WTC11 (cell line): ENCODE data around the gene SPAST. TPM values are rescaled to one million over a fixed set of nuclear protein-coding genes. Genes with fewer than 3 reads are reported as not detected.
"Not testable (repeated sequence)": the region's sequence is repeated elsewhere in the genome, so short reads cannot be mapped to it uniquely, and the experiment has no call there.

Experiments used
- ATAC-seq: fragments of 200-7000 bp; cut with Tn5 transposase; 2 replicates; pipeline ENCODE4 v1.10.0; 2021; ENCODE audit warnings: mild to moderate bottlenecking, moderate library complexity
- CTCF ChIA-PET: fragments of 300-600 bp; sonication (Branson Sonifier 250); formaldehyde crosslinking; loops from one replicate; lab custom pipeline; 2021; ENCODE audit warnings: antibody characterized with exemption; lab: Charles Lee
- POLR2A ChIA-PET: fragments of 350-600 bp; sonication (Branson Sonifier 250); formaldehyde crosslinking; loops from one replicate; lab custom pipeline; 2021; ENCODE audit warnings: antibody characterized with exemption; lab: Charles Lee
- DNase-seq: peaks from one replicate; pipeline ENCODE4 v3.0.0; 2021; ENCODE audit warnings: low spot score
- H3K27ac Mint-ChIP-seq: 2 replicates; pipeline ENCODE4 v1.8.0; 2021; ENCODE audit warnings: mixed read lengths
- H3K27me3 Mint-ChIP-seq: 2 replicates; pipeline ENCODE4 v1.8.0; 2021; ENCODE audit warnings: low read depth, mild to moderate bottlenecking, moderate library complexity, mixed read lengths
- H3K36me3 Mint-ChIP-seq: 2 replicates; pipeline ENCODE4 v1.8.0; 2021; ENCODE audit warnings: mixed read lengths
- H3K4me1 Mint-ChIP-seq: 2 replicates; pipeline ENCODE4 v1.8.0; 2022; ENCODE audit warnings: mixed read lengths
- H3K4me3 Mint-ChIP-seq: 2 replicates; pipeline ENCODE4 v1.8.0; 2021; ENCODE audit warnings: mild to moderate bottlenecking, moderate library complexity, mixed read lengths
- H3K9me3 Mint-ChIP-seq: 2 replicates; pipeline ENCODE4 v1.8.0; 2021; ENCODE audit warnings: mixed read lengths
- CREM ChIP-seq: sonication (generic); formaldehyde crosslinking; IDR thresholded peaks from 2 replicates; pipeline ENCODE4 v1.8.1; 2022; ENCODE audit warnings: mild to moderate bottlenecking, missing genetic modification reagents, moderate library complexity
- HMGA2 ChIP-seq: fragments of 250-450 bp; sonication (Bioruptor Pico); IDR thresholded peaks from 2 replicates; pipeline ENCODE4 v1.4.0; 2021; ENCODE audit warnings: mild to moderate bottlenecking, moderate library complexity
- total RNA-seq: library from RNA; stranded (reverse); gene quantifications from 3 replicates; pipeline ENCODE4 v1.2.3, GENCODE V29; 2021
- TF ChIP-seq, protein P1 (sequence below): sonication (generic); formaldehyde crosslinking; IDR thresholded peaks from 2 replicates; pipeline ENCODE4 v1.8.1; 2023; ENCODE audit warnings: mild to moderate bottlenecking, missing genetic modification reagents
- TF ChIP-seq, protein P2 (sequence below): sonication (generic); formaldehyde crosslinking; IDR thresholded peaks from 2 replicates; pipeline ENCODE4 v1.8.1; 2022; ENCODE audit warnings: low read depth, mild to moderate bottlenecking, moderate library complexity, missing genetic modification reagents, borderline replicate concordance
- TF ChIP-seq, protein P3 (sequence below): fragments of 250-450 bp; sonication (Bioruptor Pico); IDR thresholded peaks from 2 replicates; pipeline ENCODE4 v1.9.0; 2021; ENCODE audit warnings: mild to moderate bottlenecking

The SPAST gene
- total RNA-seq, 1 experiment from 2014 or later = 28.4 TPM

DNA sequence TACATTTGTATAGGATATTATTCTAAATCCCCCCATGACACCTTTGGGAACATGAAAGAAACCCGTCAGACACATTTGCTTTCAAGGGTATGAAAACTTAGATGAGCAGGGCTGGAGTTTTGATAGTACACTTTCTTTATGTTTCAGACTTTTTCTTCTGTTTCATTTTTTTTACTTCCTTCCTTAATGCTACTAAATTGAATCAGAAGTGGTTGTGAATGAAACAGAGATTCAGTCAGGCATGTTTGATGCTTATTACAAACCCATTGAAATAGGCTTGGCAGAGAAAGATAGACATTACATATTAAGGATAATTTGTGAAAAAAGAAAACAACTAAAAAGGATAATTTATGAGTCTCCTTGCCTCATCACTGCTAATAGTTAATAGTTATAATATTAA lies 129.1 kb downstream of the SPAST start (continued):
- TF ChIP-seq, protein P1, sequence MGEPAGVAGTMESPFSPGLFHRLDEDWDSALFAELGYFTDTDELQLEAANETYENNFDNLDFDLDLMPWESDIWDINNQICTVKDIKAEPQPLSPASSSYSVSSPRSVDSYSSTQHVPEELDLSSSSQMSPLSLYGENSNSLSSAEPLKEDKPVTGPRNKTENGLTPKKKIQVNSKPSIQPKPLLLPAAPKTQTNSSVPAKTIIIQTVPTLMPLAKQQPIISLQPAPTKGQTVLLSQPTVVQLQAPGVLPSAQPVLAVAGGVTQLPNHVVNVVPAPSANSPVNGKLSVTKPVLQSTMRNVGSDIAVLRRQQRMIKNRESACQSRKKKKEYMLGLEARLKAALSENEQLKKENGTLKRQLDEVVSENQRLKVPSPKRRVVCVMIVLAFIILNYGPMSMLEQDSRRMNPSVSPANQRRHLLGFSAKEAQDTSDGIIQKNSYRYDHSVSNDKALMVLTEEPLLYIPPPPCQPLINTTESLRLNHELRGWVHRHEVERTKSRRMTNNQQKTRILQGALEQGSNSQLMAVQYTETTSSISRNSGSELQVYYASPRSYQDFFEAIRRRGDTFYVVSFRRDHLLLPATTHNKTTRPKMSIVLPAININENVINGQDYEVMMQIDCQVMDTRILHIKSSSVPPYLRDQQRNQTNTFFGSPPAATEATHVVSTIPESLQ (CRISPR knock-in tag) = no peak
- no peak for TF ChIP-seq HMGA2 (CRISPR knock-in tag)
- TF ChIP-seq, protein P2, sequence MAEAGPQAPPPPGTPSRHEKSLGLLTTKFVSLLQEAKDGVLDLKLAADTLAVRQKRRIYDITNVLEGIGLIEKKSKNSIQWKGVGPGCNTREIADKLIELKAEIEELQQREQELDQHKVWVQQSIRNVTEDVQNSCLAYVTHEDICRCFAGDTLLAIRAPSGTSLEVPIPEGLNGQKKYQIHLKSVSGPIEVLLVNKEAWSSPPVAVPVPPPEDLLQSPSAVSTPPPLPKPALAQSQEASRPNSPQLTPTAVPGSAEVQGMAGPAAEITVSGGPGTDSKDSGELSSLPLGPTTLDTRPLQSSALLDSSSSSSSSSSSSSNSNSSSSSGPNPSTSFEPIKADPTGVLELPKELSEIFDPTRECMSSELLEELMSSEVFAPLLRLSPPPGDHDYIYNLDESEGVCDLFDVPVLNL (CRISPR knock-in tag) = no peak

DNA sequence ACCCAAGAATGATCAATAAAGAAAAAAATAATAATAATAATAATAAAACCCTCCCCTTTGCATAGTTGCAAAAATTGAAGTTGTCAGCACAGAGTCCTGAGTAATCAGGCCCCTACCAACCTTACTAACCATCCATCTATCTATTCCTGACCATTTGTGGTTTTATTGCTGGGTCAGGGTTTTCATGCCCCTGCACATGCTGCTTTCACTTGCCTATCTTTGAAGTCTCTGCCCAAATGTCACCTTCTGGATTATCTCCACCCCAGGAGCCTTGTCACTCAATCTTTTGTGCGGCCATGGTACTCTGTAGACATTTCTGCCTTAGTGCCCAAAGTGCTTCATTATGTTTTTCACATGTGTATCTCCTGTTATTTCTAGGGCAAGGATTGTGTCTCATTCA lies 137.5 kb downstream of the SPAST start:
- TF ChIP-seq CREM = no peak
- TF ChIP-seq, protein P3, sequence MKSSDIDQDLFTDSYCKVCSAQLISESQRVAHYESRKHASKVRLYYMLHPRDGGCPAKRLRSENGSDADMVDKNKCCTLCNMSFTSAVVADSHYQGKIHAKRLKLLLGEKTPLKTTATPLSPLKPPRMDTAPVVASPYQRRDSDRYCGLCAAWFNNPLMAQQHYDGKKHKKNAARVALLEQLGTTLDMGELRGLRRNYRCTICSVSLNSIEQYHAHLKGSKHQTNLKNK (CRISPR knock-in tag) = no peak
- ATAC-seq (no peak), DNase-seq (no peak)
- no peaks in the 10 kb centered on the region for H3K4me1 Mint-ChIP-seq
- H3K27me3 Mint-ChIP-seq = no peaks in the 10 kb centered on the region
- no peak overlapping the region for H3K27ac Mint-ChIP-seq
- H3K36me3 Mint-ChIP-seq = peaks cover 31% of the 10 kb centered on the region
- no peaks in the 10 kb centered on the region for H3K9me3 Mint-ChIP-seq
- CTCF ChIA-PET = no interaction called here
- POLR2A ChIA-PET = no interaction called here
- H3K4me3 Mint-ChIP-seq = no peak overlapping the region

DNA sequence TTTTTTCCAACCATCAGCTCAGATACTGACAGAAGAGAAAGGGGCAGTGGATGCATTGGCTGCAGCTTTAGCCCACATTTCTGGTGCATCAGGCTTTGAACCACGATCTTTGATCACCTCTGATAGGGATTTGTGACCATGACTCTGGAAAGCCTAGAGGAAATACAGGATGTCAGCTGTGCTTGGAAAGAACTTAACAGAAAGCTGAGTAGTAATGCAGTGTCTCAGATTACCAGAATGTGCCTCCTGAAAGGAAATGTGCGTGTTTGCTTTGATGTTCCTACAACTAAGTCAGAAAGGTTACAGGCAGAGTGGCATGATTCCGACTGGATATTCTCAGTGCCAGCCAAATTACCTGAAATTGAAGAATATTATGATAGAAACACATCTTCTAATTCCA lies 140.1 kb downstream of the SPAST start:
- ATAC-seq, H3K9me3 Mint-ChIP-seq, H3K4me3 Mint-ChIP-seq, CTCF ChIA-PET, H3K27me3 Mint-ChIP-seq, H3K27ac Mint-ChIP-seq, H3K4me1 Mint-ChIP-seq, DNase-seq, POLR2A ChIA-PET: not testable (repeated sequence)
- H3K36me3 Mint-ChIP-seq = peaks cover 27% of the 10 kb centered on the region

Other genes starting within 250 kb of the SPAST start
- 43.1 to 45.5 TPM (median 44.4 TPM) in 3 replicates for gene MEMO1, start 52.5 kb upstream of the SPAST start, total RNA-seq
- 116 to 136 TPM (median 135 TPM) in 3 replicates for gene DPY30, start 23.8 kb upstream of the SPAST start, total RNA-seq
- gene SLC30A6, start 102.3 kb downstream of the SPAST start, total RNA-seq = 25.8 to 26.8 TPM (median 26.0 TPM) in 3 replicates
- not detected in 3 replicates for gene NLRC4, start 201.3 kb downstream of the SPAST start, total RNA-seq
- gene YIPF4, start 214.3 kb downstream of the SPAST start, total RNA-seq = 23.0 to 24.8 TPM (median 24.5 TPM) in 3 replicates